GM10266 (cell line): ENCODE data around the gene PLXNA3.
A peak's percentile ranks its signal among the peaks of the same experiment; 100 is the strongest.

ENCODE experiments used
- DNase-seq: peaks from one replicate; pipeline ENCODE4 v3.0.0; 2012; ENCODE audit errors: extremely low spot score
- CTCF ChIP-seq: IDR thresholded peaks from 2 replicates; pipeline ENCODE4 v1.5.1; 2012; ENCODE audit warnings: mild to moderate bottlenecking, low read depth; ENCODE audit not compliant: control insufficient read depth, insufficient read depth; ENCODE audit errors: missing control alignments

Gene PLXNA3

GRCh38 chrX:154448484-154448883, 9.6 kb upstream of the PLXNA3 start:
- TF ChIP-seq CTCF: no peak
- DNase-seq: no peak

GRCh38 chrX:154449618-154450017, 8.5 kb upstream of the PLXNA3 start:
- DNase-seq: no peak
- TF ChIP-seq CTCF: no peak

GRCh38 chrX:154450312-154450711, 7.8 kb upstream of the PLXNA3 start:
- no peak for DNase-seq
- no peak for TF ChIP-seq CTCF

- DNase-seq: no peak
- no peak for TF ChIP-seq CTCF
These were observed 5.3 kb upstream of the PLXNA3 start for GRCh38 chrX:154452823-154453222.

- TF ChIP-seq CTCF: no peak
- peak; percentile 87 for DNase-seq
These were observed 478 bp upstream of the PLXNA3 start for GRCh38 chrX:154457491-154458115.

- no peak for TF ChIP-seq CTCF
- no peak for DNase-seq
These were observed 1.1 kb downstream of the PLXNA3 start for GRCh38 chrX:154458954-154459778.

- TF ChIP-seq CTCF: no peak
- no peak for DNase-seq
These were observed 1.8 kb downstream of the PLXNA3 start for GRCh38 chrX:154459832-154460231.
